Peyer's patch (tissue), 4 donors: ENCODE data around the gene ATF7IP2.
"Not testable (repeated sequence)": the region's sequence is repeated elsewhere in the genome, so short reads cannot be mapped to it uniquely, and the experiment has no call there.

Experiments used
- POLR2A ChIP-seq, 2 donors: fragments of 450-650 bp; IDR thresholded peaks; one replicate each; pipeline ENCODE4 v1.5.1; 2017; ENCODE audit warnings: antibody characterized with exemption in 2 of 2, mild to moderate bottlenecking in 2 of 2, moderate library complexity in 2 of 2
- TF ChIP-seq, protein P1 (sequence below), 6 experiments: fragments of 450-650 bp in 4 of 6; fragments of 200-600 bp in 2 of 6; sonication (generic) in 1 of 6; IDR thresholded peaks; one replicate each; pipeline ENCODE4 v1.5.1; 2017 to 2019; ENCODE audit warnings: antibody characterized with exemption in 6 of 6, mild to moderate bottlenecking in 3 of 6, moderate library complexity in 1 of 6

DNA sequence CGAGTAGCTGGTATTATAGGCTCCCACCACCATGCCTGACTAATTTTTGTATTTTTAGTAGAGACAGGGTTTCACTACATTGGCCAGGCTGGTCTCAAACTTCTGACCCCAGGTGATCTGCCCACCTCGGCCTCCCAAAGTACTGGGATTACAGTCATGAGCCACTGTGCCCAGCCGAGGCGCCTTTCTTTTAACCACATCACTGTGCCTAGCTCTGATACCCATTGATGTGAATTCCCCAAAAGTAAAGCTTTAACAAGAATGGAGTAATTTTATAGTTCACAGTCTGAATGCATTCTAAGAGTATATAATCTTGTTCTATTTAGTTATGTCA is 23.0 kb upstream of the ATF7IP2 start:
- TF ChIP-seq, protein P1, sequence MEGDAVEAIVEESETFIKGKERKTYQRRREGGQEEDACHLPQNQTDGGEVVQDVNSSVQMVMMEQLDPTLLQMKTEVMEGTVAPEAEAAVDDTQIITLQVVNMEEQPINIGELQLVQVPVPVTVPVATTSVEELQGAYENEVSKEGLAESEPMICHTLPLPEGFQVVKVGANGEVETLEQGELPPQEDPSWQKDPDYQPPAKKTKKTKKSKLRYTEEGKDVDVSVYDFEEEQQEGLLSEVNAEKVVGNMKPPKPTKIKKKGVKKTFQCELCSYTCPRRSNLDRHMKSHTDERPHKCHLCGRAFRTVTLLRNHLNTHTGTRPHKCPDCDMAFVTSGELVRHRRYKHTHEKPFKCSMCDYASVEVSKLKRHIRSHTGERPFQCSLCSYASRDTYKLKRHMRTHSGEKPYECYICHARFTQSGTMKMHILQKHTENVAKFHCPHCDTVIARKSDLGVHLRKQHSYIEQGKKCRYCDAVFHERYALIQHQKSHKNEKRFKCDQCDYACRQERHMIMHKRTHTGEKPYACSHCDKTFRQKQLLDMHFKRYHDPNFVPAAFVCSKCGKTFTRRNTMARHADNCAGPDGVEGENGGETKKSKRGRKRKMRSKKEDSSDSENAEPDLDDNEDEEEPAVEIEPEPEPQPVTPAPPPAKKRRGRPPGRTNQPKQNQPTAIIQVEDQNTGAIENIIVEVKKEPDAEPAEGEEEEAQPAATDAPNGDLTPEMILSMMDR (IDR thresholded peaks at IDR 0.05) = not testable (repeated sequence)
- TF ChIP-seq POLR2A (IDR thresholded peaks at IDR 0.05) = not testable (repeated sequence)
